Activated CD8-positive, alpha-beta T cell treated with anti-CD3 and anti-CD28 coated beads, Interleukin-2, amount 10 ng/mL, durations not matched to agents 7 days and 5 days (primary cell): ENCODE measurements around the gene PLEKHA5. TPM values are rescaled to one million over a fixed set of nuclear protein-coding genes. Genes with fewer than 3 reads are reported as not detected.
"Not testable (repeated sequence)": the region's sequence is repeated elsewhere in the genome, so short reads cannot be mapped to it uniquely, and the experiment has no call there.

ENCODE experiments used
- ATAC-seq: fragments of 150-1000 bp; cut with Tn5 transposase; one replicate; pipeline ENCODE4 v1.10.0; 2021; ENCODE audit warnings: moderate library complexity
- CTCF ChIA-PET: fragments of 350-600 bp; sonication (Branson Sonifier 250); formaldehyde crosslinking; loops from one replicate; lab custom pipeline; 2021; ENCODE audit warnings: antibody characterized with exemption; lab: Charles Lee
- POLR2A ChIA-PET: fragments of 350-600 bp; sonication (Branson Sonifier 250); formaldehyde crosslinking; loops from one replicate; lab custom pipeline; 2021; ENCODE audit warnings: antibody characterized with exemption; lab: Charles Lee
- DNase-seq: peaks from one replicate; pipeline ENCODE4 v3.0.0-alpha.2; 2020
- H3K27ac Mint-ChIP-seq: one replicate; pipeline ENCODE4 v1.8.0; 2021; ENCODE audit warnings: mild to moderate bottlenecking, mixed read lengths
- H3K27me3 Mint-ChIP-seq: one replicate; pipeline ENCODE4 v1.8.0; 2021; ENCODE audit warnings: low read depth, mixed read lengths
- H3K36me3 Mint-ChIP-seq: one replicate; pipeline ENCODE4 v1.8.0; 2021; ENCODE audit warnings: low read depth, mixed read lengths
- H3K4me1 Mint-ChIP-seq: one replicate; pipeline ENCODE4 v1.8.0; 2021; ENCODE audit warnings: low read depth, mixed read lengths
- H3K4me3 Mint-ChIP-seq: one replicate; pipeline ENCODE4 v1.8.0; 2021; ENCODE audit warnings: mild to moderate bottlenecking, mixed read lengths
- H3K9me3 Mint-ChIP-seq: one replicate; pipeline ENCODE4 v1.8.0; 2022; ENCODE audit warnings: mixed read lengths; ENCODE audit not compliant: insufficient read depth
- total RNA-seq, 2 experiments: library from RNA; stranded (reverse); gene quantifications; one replicate each; pipeline ENCODE4 v1.2.3, GENCODE V29; 2021

PLEKHA5 gene
- total RNA-seq, 2 experiments from 2014 or later = 3.4 to 3.7 TPM

- no peaks in the 10 kb centered on the region for H3K27me3 Mint-ChIP-seq
- DNase-seq (no peak), ATAC-seq (no peak)
- POLR2A ChIA-PET = no interaction called here
- no peak overlapping the region for H3K4me3 Mint-ChIP-seq
- no peak overlapping the region for H3K27ac Mint-ChIP-seq
- peaks cover 4% of the 10 kb centered on the region for H3K36me3 Mint-ChIP-seq
- H3K9me3 Mint-ChIP-seq = peaks cover 4% of the 10 kb centered on the region
- CTCF ChIA-PET = interaction anchor here (2.9 kb wide), 1 partner anchor 13 kb away, joined by 7 read pairs; no protein-coding TSS in a partner anchor
- peaks cover 11% of the 10 kb centered on the region for H3K4me1 Mint-ChIP-seq
Observed at GRCh38 chr12:19410211-19410610, 280.7 kb downstream of the PLEKHA5 start.

GRCh38 chr12:19410629-19411185 lies 281.2 kb downstream of the PLEKHA5 start:
- POLR2A ChIA-PET = no interaction called here
- peaks cover 1% of the 10 kb centered on the region for H3K36me3 Mint-ChIP-seq

GRCh38 chr12:19411234-19412204 lies 282.0 kb downstream of the PLEKHA5 start:
- Mint-ChIP-seq H3K9me3 (peaks cover 4% of the 10 kb centered on the region), H3K27me3 (no peaks in the 10 kb centered on the region), H3K36me3 (no peaks in the 10 kb centered on the region), H3K4me3 (no peak overlapping the region), H3K4me1 (peaks cover 10% of the 10 kb centered on the region), H3K27ac (no peak overlapping the region)
- ChIA-PET CTCF (interaction anchor here (0.9 to 2.9 kb wide), 2 partner anchors 9 to 11 kb away, joined by 3 to 7 read pairs; no protein-coding TSS in a partner anchor), POLR2A (interaction anchor here (0.6 kb wide), 1 partner anchor 20 kb away, joined by 3 read pairs; no protein-coding TSS in a partner anchor)
- no peak for DNase-seq
- ATAC-seq = no peak

More at GRCh38 chr12:19410629-19411185, 281.2 kb downstream of the PLEKHA5 start:
- Mint-ChIP-seq H3K27ac (no peak overlapping the region), H3K9me3 (peaks cover 4% of the 10 kb centered on the region), H3K4me3 (no peak overlapping the region), H3K4me1 (peaks cover 10% of the 10 kb centered on the region), H3K27me3 (no peaks in the 10 kb centered on the region)
- ATAC-seq (no peak), DNase-seq (no peak)
- CTCF ChIA-PET = interaction anchor here (0.9 to 2.9 kb wide), 2 partner anchors 10 to 12 kb away, joined by 3 to 7 read pairs; no protein-coding TSS in a partner anchor

- Mint-ChIP-seq H3K27ac (no peak overlapping the region), H3K4me3 (no peak overlapping the region), H3K9me3 (no peaks in the 10 kb centered on the region), H3K4me1 (peaks cover 8% of the 10 kb centered on the region), H3K36me3 (no peaks in the 10 kb centered on the region), H3K27me3 (no peaks in the 10 kb centered on the region)
- DNase-seq (no peak), ATAC-seq (no peak)
- CTCF ChIA-PET = no interaction called here
- POLR2A ChIA-PET = no interaction called here
Observed at GRCh38 chr12:19412844-19413243, 283.3 kb downstream of the PLEKHA5 start.

GRCh38 chr12:19413582-19413981 lies 284.0 kb downstream of the PLEKHA5 start:
- ATAC-seq, H3K4me3 Mint-ChIP-seq, POLR2A ChIA-PET, DNase-seq, H3K27ac Mint-ChIP-seq, H3K36me3 Mint-ChIP-seq, H3K9me3 Mint-ChIP-seq, H3K4me1 Mint-ChIP-seq, H3K27me3 Mint-ChIP-seq, CTCF ChIA-PET: not testable (repeated sequence)

GRCh38 chr12:19415563-19415962 lies 286.0 kb downstream of the PLEKHA5 start:
- ATAC-seq (no peak), DNase-seq (no peak)
- Mint-ChIP-seq H3K36me3 (no peaks in the 10 kb centered on the region), H3K27ac (no peak overlapping the region), H3K4me3 (no peak overlapping the region), H3K27me3 (no peaks in the 10 kb centered on the region), H3K9me3 (no peaks in the 10 kb centered on the region), H3K4me1 (peaks cover 8% of the 10 kb centered on the region)
- POLR2A ChIA-PET = interaction anchor here (0.8 kb wide), 1 partner anchor 65 kb away, joined by 3 read pairs; no protein-coding TSS in a partner anchor
- CTCF ChIA-PET = interaction anchor here (0.6 kb wide), 1 partner anchor 69 kb away, joined by 3 read pairs; no protein-coding TSS in a partner anchor

GRCh38 chr12:19419086-19419485 lies 289.6 kb downstream of the PLEKHA5 start:
- Mint-ChIP-seq H3K36me3 (no peaks in the 10 kb centered on the region), H3K4me1 (peaks cover 20% of the 10 kb centered on the region), H3K4me3 (no peak overlapping the region), H3K27ac (no peak overlapping the region), H3K9me3 (no peaks in the 10 kb centered on the region), H3K27me3 (no peaks in the 10 kb centered on the region)
- no peak for DNase-seq
- POLR2A ChIA-PET = no interaction called here
- ATAC-seq = no peak
- CTCF ChIA-PET = no interaction called here

GRCh38 chr12:19421503-19422282 lies 292.2 kb downstream of the PLEKHA5 start:
- Mint-ChIP-seq H3K27me3 (no peaks in the 10 kb centered on the region), H3K4me3 (no peak overlapping the region), H3K27ac (peak overlapping the region; percentile 80), H3K36me3 (no peaks in the 10 kb centered on the region), H3K9me3 (no peaks in the 10 kb centered on the region), H3K4me1 (peaks cover 20% of the 10 kb centered on the region)
- ATAC-seq = peak; percentile 42
- DNase-seq = no peak
- CTCF ChIA-PET = interaction anchor here (0.6 to 2.1 kb wide), 4 partner anchors 10 to 13 kb away, joined by 3 to 8 read pairs (median 5); no protein-coding TSS in a partner anchor
- POLR2A ChIA-PET = interaction anchor here (0.5 to 1.0 kb wide), 2 partner anchors 19 to 1172 kb away, joined by 3 read pairs; no protein-coding TSS in a partner anchor

GRCh38 chr12:19423166-19423930 lies 293.8 kb downstream of the PLEKHA5 start:
- DNase-seq (no peak), ATAC-seq (no peak)
- CTCF ChIA-PET = interaction anchor here (2.0 to 2.1 kb wide), 2 partner anchors 8 to 12 kb away, joined by 7 to 8 read pairs; no protein-coding TSS in a partner anchor
- no peak overlapping the region for H3K4me3 Mint-ChIP-seq
- no peak overlapping the region for H3K27ac Mint-ChIP-seq
- H3K27me3 Mint-ChIP-seq = no peaks in the 10 kb centered on the region
- no peaks in the 10 kb centered on the region for H3K9me3 Mint-ChIP-seq
- peaks cover 2% of the 10 kb centered on the region for H3K36me3 Mint-ChIP-seq
- peaks cover 31% of the 10 kb centered on the region for H3K4me1 Mint-ChIP-seq
- POLR2A ChIA-PET = interaction anchor here (1.7 kb wide), 1 partner anchor 16 kb away, joined by 6 read pairs; the partner anchor contains the start of gene AEBP2
